Endothelial cell of umbilical vein (primary cell): Measurements from ENCODE around the gene SSTR5.

Experiments
- CTCF ChIP-seq, 2 donors: IDR thresholded peaks; 1 replicate in 1 of 2; 2 replicates in 1 of 2; pipeline ENCODE4 v1.5.1; 2011; ENCODE audit warnings: low read length in 2 of 2, mild to moderate bottlenecking in 2 of 2, moderate library complexity in 2 of 2, control low read depth in 1 of 2, inconsistent platforms in 1 of 2, low read depth in 1 of 2; ENCODE audit not compliant: insufficient read depth in 1 of 2; ENCODE audit errors: extremely low read depth in 1 of 2
- EZH2 ChIP-seq: IDR thresholded peaks from 2 replicates; pipeline ENCODE4 v1.6.1; 2012; ENCODE audit warnings: borderline replicate concordance, low read depth, mild to moderate bottlenecking, moderate library complexity, low read length, inconsistent platforms; ENCODE audit not compliant: severe bottlenecking
- POLR2AphosphoS5 ChIP-seq: IDR thresholded peaks from 2 replicates; pipeline ENCODE4 v1.6.1; 2012; ENCODE audit warnings: low read depth, mild to moderate bottlenecking, control low read depth, low read length, moderate library complexity; ENCODE audit not compliant: insufficient read depth

- TF ChIP-seq CTCF (IDR thresholded peaks at IDR 0.05; ENCODE audit: extremely low read depth in 1 of 2, insufficient read depth in 1 of 2, low read depth in 1 of 2, low read length in 2 of 2) (no peak), POLR2AphosphoS5 (no peak), EZH2 (no peak)
Observed at GRCh38 chr16:1130382-1130781, 57.8 kb downstream of the SSTR5 start.
